Activated CD4-positive, alpha-beta T cell treated with anti-CD3 and anti-CD28 coated beads for 24 hours (primary cell): ENCODE data around the gene BSPRY.
"Not testable (repeated sequence)": the region's sequence is repeated elsewhere in the genome, so short reads cannot be mapped to it uniquely, and the experiment has no call there.

Source experiments
- DNase-seq, 2 donors: peaks; one replicate each; pipeline ENCODE4 v3.0.0-alpha.2; 2020; ENCODE audit warnings: low read depth in 2 of 2

The BSPRY gene

GRCh38 chr9:113395000-113395861, 45.9 kb downstream of the BSPRY start:
- DNase-seq: no peak

GRCh38 chr9:113397203-113397631, 47.9 kb downstream of the BSPRY start:
- no peak for DNase-seq

GRCh38 chr9:113398796-113399195, 49.5 kb downstream of the BSPRY start:
- no peak for DNase-seq

GRCh38 chr9:113399646-113400200, 50.4 kb downstream of the BSPRY start:
- no peak for DNase-seq

- peak; percentile 99 for DNase-seq
Measured at GRCh38 chr9:113401027-113401792, 51.9 kb downstream of the BSPRY start, which contains the start of gene ALAD. ALAD (minus strand) TSS chr9:113401284; CDS start chr9:113393559, 7,725 bp downstream.

GRCh38 chr9:113403646-113404045, 54.3 kb downstream of the BSPRY start:
- DNase-seq: no peak

- not testable (repeated sequence) for DNase-seq
Measured at GRCh38 chr9:113406353-113406752, 57.0 kb downstream of the BSPRY start.

GRCh38 chr9:113406873-113407511, 57.7 kb downstream of the BSPRY start:
- peak; percentile 23 to 37 for DNase-seq

- DNase-seq: no peak
Measured at GRCh38 chr9:113409481-113409880, 60.1 kb downstream of the BSPRY start.

- DNase-seq: no peak
Measured at GRCh38 chr9:113409883-113410206, 60.5 kb downstream of the BSPRY start.

- peak; percentile 92 to 95 for DNase-seq
Measured at GRCh38 chr9:113410207-113410864, 61.0 kb downstream of the BSPRY start, which contains the start of the genes C9orf43 and POLE3. C9orf43 (plus strand) TSS chr9:113410747; CDS start chr9:113413494, 2,747 bp downstream. POLE3 (minus strand) TSS chr9:113410675; CDS start chr9:113410293, 382 bp downstream.

- DNase-seq: no peak
Measured at GRCh38 chr9:113416149-113416721, 66.9 kb downstream of the BSPRY start.

- no peak for DNase-seq
Measured at GRCh38 chr9:113417370-113417769, 68.0 kb downstream of the BSPRY start.
